HG03575 (cell line): Measurements from ENCODE around the gene KIRREL3.

Experiments
- ATAC-seq: cut with Tn5 transposase; IDR thresholded peaks from one replicate; pipeline ENCODE4 v1.9.1; 2021; ENCODE audit not compliant: unreplicated experiment, insufficient number of reproducible peaks, low FRiP score; ENCODE audit errors: extremely low read depth

The KIRREL3 gene

GRCh38 chr11:126588630-126589491, 411.7 kb downstream of the KIRREL3 start:
- ATAC-seq = no peak

GRCh38 chr11:126587541-126587940, 413.0 kb downstream of the KIRREL3 start:
- ATAC-seq = no peak

GRCh38 chr11:126585774-126586491, 414.6 kb downstream of the KIRREL3 start:
- ATAC-seq = no peak

GRCh38 chr11:126585388-126585773, 415.2 kb downstream of the KIRREL3 start:
- ATAC-seq = no peak

GRCh38 chr11:126583594-126584427, 416.8 kb downstream of the KIRREL3 start:
- no peak for ATAC-seq

GRCh38 chr11:126583101-126583500, 417.5 kb downstream of the KIRREL3 start:
- no peak for ATAC-seq

GRCh38 chr11:126581871-126582648, 418.5 kb downstream of the KIRREL3 start:
- ATAC-seq = no peak

GRCh38 chr11:126578426-126578825, 422.1 kb downstream of the KIRREL3 start:
- no peak for ATAC-seq

GRCh38 chr11:126578021-126578420, 422.5 kb downstream of the KIRREL3 start:
- ATAC-seq = no peak

GRCh38 chr11:126575849-126576248, 424.7 kb downstream of the KIRREL3 start:
- ATAC-seq = no peak

GRCh38 chr11:126573325-126573978, 427.1 kb downstream of the KIRREL3 start:
- no peak for ATAC-seq

- ATAC-seq = no peak
Observed at GRCh38 chr11:126570489-126570888, 430.1 kb downstream of the KIRREL3 start.

GRCh38 chr11:126567419-126567818, 433.2 kb downstream of the KIRREL3 start:
- no peak for ATAC-seq

- ATAC-seq = no peak
Observed at GRCh38 chr11:126564566-126564965, 436.0 kb downstream of the KIRREL3 start.

- ATAC-seq = no peak
Observed at GRCh38 chr11:126561327-126561893, 439.2 kb downstream of the KIRREL3 start.

- ATAC-seq = no peak
Observed at GRCh38 chr11:126560221-126560620, 440.3 kb downstream of the KIRREL3 start.

GRCh38 chr11:126548581-126549550, 451.7 kb downstream of the KIRREL3 start:
- ATAC-seq = no peak
